Measurements from ENCODE around the gene CCSER1.
"Not testable (repeated sequence)": the region's sequence is repeated elsewhere in the genome, so short reads cannot be mapped to it uniquely, and the experiment has no call there.

GRCh38 chr4:91217831-91218403 is 1090.7 kb downstream of the CCSER1 start:
- TF ChIP-seq POLR2A, POLR2AphosphoS5 (IDR thresholded peaks at IDR 0.05; ENCODE audit: low read depth, low read length): not testable (repeated sequence)
